ENCODE measurements around the gene PPP2R1A.

DNA sequence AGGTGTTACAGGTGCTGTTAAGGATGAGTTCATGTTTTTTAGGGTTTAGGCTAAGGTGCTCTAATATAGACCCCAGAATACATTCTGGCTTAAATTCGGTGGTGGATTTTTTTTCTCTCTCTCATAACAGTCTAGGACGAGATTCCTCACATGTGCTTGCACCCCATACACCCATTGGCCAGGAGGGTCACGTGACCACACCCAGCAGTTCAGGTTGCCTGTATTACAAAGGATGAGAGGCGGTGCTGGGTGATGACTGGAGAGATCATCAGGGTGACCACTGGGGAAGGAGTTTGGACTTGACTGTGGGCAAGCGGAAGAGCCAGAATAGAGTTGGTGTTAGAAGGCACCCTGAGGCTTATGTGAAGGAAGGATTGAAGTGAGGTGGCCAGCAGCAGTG, 27.7 kb downstream of the PPP2R1A start:
- TF ChIP-seq ZNF263 (CRISPR knock-in tag; IDR thresholded peaks at IDR 0.05) (no peak), SNAI1 (CRISPR knock-in tag; IDR thresholded peaks at IDR 0.05; ENCODE audit: borderline replicate concordance) (no peak), ZSCAN9 (CRISPR knock-in tag; IDR thresholded peaks at IDR 0.05; ENCODE audit: borderline replicate concordance) (no peak), PHF21A (CRISPR knock-in tag; IDR thresholded peaks at IDR 0.05) (no peak), RFXANK (CRISPR knock-in tag; IDR thresholded peaks at IDR 0.05) (no peak), EEA1 (CRISPR knock-in tag; IDR thresholded peaks at IDR 0.05; ENCODE audit: borderline replicate concordance) (no peak), PHF8 (CRISPR knock-in tag; IDR thresholded peaks at IDR 0.05) (no peak)
- TF ChIP-seq, protein P1, sequence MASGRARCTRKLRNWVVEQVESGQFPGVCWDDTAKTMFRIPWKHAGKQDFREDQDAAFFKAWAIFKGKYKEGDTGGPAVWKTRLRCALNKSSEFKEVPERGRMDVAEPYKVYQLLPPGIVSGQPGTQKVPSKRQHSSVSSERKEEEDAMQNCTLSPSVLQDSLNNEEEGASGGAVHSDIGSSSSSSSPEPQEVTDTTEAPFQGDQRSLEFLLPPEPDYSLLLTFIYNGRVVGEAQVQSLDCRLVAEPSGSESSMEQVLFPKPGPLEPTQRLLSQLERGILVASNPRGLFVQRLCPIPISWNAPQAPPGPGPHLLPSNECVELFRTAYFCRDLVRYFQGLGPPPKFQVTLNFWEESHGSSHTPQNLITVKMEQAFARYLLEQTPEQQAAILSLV (CRISPR knock-in tag; IDR thresholded peaks at IDR 0.05; ENCODE audit: borderline replicate concordance): no peak
- TF ChIP-seq, protein P2, sequence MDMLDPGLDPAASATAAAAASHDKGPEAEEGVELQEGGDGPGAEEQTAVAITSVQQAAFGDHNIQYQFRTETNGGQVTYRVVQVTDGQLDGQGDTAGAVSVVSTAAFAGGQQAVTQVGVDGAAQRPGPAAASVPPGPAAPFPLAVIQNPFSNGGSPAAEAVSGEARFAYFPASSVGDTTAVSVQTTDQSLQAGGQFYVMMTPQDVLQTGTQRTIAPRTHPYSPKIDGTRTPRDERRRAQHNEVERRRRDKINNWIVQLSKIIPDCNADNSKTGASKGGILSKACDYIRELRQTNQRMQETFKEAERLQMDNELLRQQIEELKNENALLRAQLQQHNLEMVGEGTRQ (IDR thresholded peaks at IDR 0.05; ENCODE audit: low read depth, low read length): no peak
- TF ChIP-seq, protein P2 (CRISPR knock-in tag; IDR thresholded peaks at IDR 0.05; ENCODE audit: borderline replicate concordance): no peak
- TF ChIP-seq, protein P3, sequence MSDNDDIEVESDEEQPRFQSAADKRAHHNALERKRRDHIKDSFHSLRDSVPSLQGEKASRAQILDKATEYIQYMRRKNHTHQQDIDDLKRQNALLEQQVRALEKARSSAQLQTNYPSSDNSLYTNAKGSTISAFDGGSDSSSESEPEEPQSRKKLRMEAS (IDR thresholded peaks at IDR 0.05): no peak
- TF ChIP-seq, protein P4, sequence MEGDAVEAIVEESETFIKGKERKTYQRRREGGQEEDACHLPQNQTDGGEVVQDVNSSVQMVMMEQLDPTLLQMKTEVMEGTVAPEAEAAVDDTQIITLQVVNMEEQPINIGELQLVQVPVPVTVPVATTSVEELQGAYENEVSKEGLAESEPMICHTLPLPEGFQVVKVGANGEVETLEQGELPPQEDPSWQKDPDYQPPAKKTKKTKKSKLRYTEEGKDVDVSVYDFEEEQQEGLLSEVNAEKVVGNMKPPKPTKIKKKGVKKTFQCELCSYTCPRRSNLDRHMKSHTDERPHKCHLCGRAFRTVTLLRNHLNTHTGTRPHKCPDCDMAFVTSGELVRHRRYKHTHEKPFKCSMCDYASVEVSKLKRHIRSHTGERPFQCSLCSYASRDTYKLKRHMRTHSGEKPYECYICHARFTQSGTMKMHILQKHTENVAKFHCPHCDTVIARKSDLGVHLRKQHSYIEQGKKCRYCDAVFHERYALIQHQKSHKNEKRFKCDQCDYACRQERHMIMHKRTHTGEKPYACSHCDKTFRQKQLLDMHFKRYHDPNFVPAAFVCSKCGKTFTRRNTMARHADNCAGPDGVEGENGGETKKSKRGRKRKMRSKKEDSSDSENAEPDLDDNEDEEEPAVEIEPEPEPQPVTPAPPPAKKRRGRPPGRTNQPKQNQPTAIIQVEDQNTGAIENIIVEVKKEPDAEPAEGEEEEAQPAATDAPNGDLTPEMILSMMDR (CRISPR knock-in tag; IDR thresholded peaks at IDR 0.05): no peak

Data from HepG2 (cell line).